BLaER1 (cell line): ENCODE results near the gene DDA1.

Experiments used
- H3K27ac ChIP-seq: shearing (Covaris generic); formaldehyde crosslinking; 2 replicates; pipeline ENCODE4 v1.8.1; 2022
- H3K27me3 ChIP-seq: shearing (Covaris generic); formaldehyde crosslinking; 2 replicates; pipeline ENCODE4 v1.8.1; 2022
- H3K36me3 ChIP-seq: shearing (Covaris generic); formaldehyde crosslinking; 2 replicates; pipeline ENCODE4 v1.8.1; 2022
- H3K4me1 ChIP-seq: shearing (Covaris generic); formaldehyde crosslinking; 2 replicates; pipeline ENCODE4 v1.8.1; 2022
- H3K4me2 ChIP-seq: shearing (Covaris generic); formaldehyde crosslinking; 2 replicates; pipeline ENCODE4 v1.8.1; 2022
- H3K4me3 ChIP-seq: shearing (Covaris generic); formaldehyde crosslinking; 2 replicates; pipeline ENCODE4 v1.8.1; 2022
- H3K9ac ChIP-seq: shearing (Covaris generic); formaldehyde crosslinking; 2 replicates; pipeline ENCODE4 v1.8.1; 2022
- H3K9me3 ChIP-seq: shearing (Covaris generic); formaldehyde crosslinking; 2 replicates; pipeline ENCODE4 v1.8.1; 2022
- H4K20me1 ChIP-seq: shearing (Covaris generic); formaldehyde crosslinking; 2 replicates; pipeline ENCODE4 v1.8.1; 2022
- Cebpa-rat ChIP-seq: shearing (Covaris generic); IDR thresholded peaks from 2 replicates; pipeline ENCODE4 v1.8.1; 2022

The DDA1 gene

GRCh38 chr19:17340302-17340870, 31.0 kb downstream of the DDA1 start:
- no peak overlapping the region for H3K27ac ChIP-seq
- H3K27me3 ChIP-seq, result no peaks in the 10 kb centered on the region
- H3K4me3 ChIP-seq, result no peak overlapping the region
- no peak overlapping the region for H3K9ac ChIP-seq
- no peak for TF ChIP-seq Cebpa-rat
- peaks cover 45% of the 10 kb centered on the region for H3K36me3 ChIP-seq
- H3K9me3 ChIP-seq, result no peaks in the 10 kb centered on the region
- peaks cover 32% of the 10 kb centered on the region for H3K4me1 ChIP-seq
- no peak overlapping the region for H3K4me2 ChIP-seq
- no peaks in the 10 kb centered on the region for H4K20me1 ChIP-seq

DNA sequence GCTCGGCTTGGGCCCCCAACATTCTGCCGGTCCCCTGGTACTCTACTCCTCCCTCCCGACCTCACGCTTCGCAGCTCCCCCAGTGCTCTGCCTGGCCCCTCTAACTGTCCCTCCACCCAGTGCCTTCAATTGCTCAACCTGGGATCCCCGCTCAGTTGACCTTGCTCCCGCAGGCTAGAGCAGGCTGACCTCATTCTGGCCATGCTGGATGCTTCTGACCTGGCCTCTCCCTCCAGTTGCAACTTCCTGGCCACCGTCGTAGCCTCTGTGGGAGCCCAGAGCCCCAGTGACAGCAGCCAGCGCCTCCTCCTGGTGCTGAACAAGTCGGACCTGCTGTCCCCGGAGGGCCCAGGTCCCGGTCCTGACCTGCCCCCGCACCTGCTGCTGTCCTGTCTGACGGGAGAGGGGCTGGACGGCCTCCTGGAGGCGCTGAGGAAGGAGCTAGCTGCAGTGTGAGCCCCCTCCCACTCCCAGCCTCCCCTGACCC, 31.6 kb downstream of the DDA1 start:
- no peak overlapping the region for H3K9ac ChIP-seq
- no peaks in the 10 kb centered on the region for H3K9me3 ChIP-seq
- H3K4me1 ChIP-seq, result peaks cover 28% of the 10 kb centered on the region
- no peaks in the 10 kb centered on the region for H3K27me3 ChIP-seq
- no peaks in the 10 kb centered on the region for H4K20me1 ChIP-seq
- H3K27ac ChIP-seq, result no peak overlapping the region
- H3K36me3 ChIP-seq, result peaks cover 45% of the 10 kb centered on the region
- H3K4me3 ChIP-seq, result no peak overlapping the region
- no peak for TF ChIP-seq Cebpa-rat
- no peak overlapping the region for H3K4me2 ChIP-seq

GRCh38 chr19:17341386-17341785, 32.0 kb downstream of the DDA1 start:
- Histone ChIP-seq H3K4me2 (no peak overlapping the region), H4K20me1 (no peaks in the 10 kb centered on the region), H3K36me3 (peaks cover 45% of the 10 kb centered on the region), H3K4me1 (peaks cover 29% of the 10 kb centered on the region), H3K27ac (no peak overlapping the region), H3K4me3 (no peak overlapping the region), H3K27me3 (no peaks in the 10 kb centered on the region), H3K9ac (no peak overlapping the region), H3K9me3 (no peaks in the 10 kb centered on the region)
- TF ChIP-seq Cebpa-rat, result no peak

- H3K4me1 ChIP-seq, result peaks cover 33% of the 10 kb centered on the region
- H4K20me1 ChIP-seq, result no peaks in the 10 kb centered on the region
- H3K36me3 ChIP-seq, result peaks cover 45% of the 10 kb centered on the region
- no peak overlapping the region for H3K9ac ChIP-seq
- H3K9me3 ChIP-seq, result no peaks in the 10 kb centered on the region
- H3K27me3 ChIP-seq, result no peaks in the 10 kb centered on the region
- no peak overlapping the region for H3K4me3 ChIP-seq
- TF ChIP-seq Cebpa-rat, result no peak
- no peak overlapping the region for H3K27ac ChIP-seq
- H3K4me2 ChIP-seq, result no peak overlapping the region
These were observed 32.5 kb downstream of the DDA1 start for GRCh38 chr19:17341845-17342244.

DNA sequence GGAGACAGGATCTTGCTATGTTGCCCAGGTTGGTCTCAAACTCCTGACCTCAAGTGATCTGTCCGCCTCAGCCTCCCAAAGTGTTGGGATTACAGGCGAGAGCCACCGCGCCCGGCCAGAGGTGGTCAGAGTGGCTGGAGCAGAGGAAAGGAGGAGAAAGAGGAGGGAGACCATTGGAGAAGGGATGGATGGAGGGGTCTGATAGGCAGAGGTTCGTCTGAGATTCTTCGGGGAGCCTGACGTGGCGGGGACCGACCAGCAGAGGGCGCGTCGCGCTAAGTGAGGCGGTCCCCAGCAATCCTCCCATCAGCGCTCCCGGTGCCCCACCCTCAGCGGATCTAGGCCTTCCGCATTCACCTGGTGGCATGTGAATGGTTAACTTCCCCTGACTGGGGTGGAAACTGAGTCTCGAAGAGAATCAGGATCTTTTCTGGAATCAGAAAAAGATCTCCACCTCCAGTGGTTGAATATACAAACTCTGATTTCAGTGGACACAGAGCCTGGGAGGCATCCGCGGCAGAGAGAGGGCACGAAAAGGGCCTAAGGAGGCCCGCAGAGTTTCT, 36.8 kb downstream of the DDA1 start:
- Histone ChIP-seq H3K9me3 (no peaks in the 10 kb centered on the region), H3K4me1 (peaks cover 64% of the 10 kb centered on the region), H3K9ac (no peak overlapping the region), H3K27me3 (no peaks in the 10 kb centered on the region), H3K27ac (peak overlapping the region; percentile 80), H3K36me3 (peaks cover 32% of the 10 kb centered on the region), H3K4me3 (no peak overlapping the region), H4K20me1 (no peaks in the 10 kb centered on the region), H3K4me2 (peak overlapping the region; percentile 86)
- no peak for TF ChIP-seq Cebpa-rat

GRCh38 chr19:17347361-17347760, 38.0 kb downstream of the DDA1 start:
- peaks cover 21% of the 10 kb centered on the region for H3K36me3 ChIP-seq
- no peak for TF ChIP-seq Cebpa-rat
- no peaks in the 10 kb centered on the region for H3K27me3 ChIP-seq
- peak overlapping the region; percentile 86 for H3K4me2 ChIP-seq
- H4K20me1 ChIP-seq, result no peaks in the 10 kb centered on the region
- H3K9me3 ChIP-seq, result no peaks in the 10 kb centered on the region
- peak overlapping the region; percentile 38 for H3K4me3 ChIP-seq
- peak overlapping the region; percentile 80 for H3K27ac ChIP-seq
- H3K4me1 ChIP-seq, result peaks cover 75% of the 10 kb centered on the region
- peak overlapping the region; percentile 45; the same call in 1 of the 2 replicates for H3K9ac ChIP-seq

DNA sequence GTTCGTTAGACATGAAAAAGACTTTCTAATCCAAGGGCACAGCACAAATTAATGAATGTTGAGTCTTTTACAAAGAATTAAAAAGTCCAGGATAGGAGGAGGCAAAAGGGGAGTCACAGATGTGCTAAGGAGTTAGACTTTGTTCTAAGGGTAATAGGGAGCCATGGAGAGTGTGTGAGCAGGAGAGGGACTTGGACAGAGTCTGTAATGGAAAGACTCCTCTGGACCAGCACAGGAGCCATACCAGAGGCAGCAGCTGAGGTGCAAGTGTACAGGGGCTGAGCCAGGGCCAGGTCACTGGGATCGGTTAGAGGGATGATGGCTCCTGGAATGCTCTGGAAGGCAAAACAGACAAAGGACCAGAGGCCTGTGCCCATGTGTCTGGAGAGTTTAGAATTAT, 38.5 kb downstream of the DDA1 start:
- Histone ChIP-seq H3K36me3 (peaks cover 16% of the 10 kb centered on the region), H3K9ac (peak overlapping the region; percentile 45; the same call in 1 of the 2 replicates), H4K20me1 (no peaks in the 10 kb centered on the region), H3K4me2 (peak overlapping the region; percentile 86), H3K9me3 (no peaks in the 10 kb centered on the region), H3K27ac (peak overlapping the region; percentile 80), H3K4me1 (peaks cover 80% of the 10 kb centered on the region), H3K4me3 (peak overlapping the region; percentile 38), H3K27me3 (no peaks in the 10 kb centered on the region)
- TF ChIP-seq Cebpa-rat, result no peak

DNA sequence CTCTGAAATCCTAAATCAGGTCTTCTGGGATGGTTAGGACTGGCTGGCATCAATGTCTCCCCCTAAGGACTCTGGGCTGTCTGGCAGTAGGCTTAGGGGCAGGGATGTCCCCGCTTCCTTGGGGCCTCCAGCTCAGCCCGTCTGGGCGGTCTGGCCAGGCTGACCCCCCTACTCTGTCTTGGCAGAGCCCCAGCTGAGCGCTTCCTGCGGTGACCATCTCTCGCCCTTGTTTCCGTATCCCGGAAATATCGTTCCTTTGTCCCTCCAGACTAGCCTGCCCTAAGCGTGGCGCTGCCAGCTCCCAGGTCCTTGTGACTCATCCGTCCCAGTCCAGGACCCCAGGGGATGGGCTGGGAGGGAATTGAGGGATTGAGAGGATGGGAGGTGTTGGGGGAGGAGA, 39.3 kb downstream of the DDA1 start:
- peak overlapping the region; percentile 80 for H3K27ac ChIP-seq
- TF ChIP-seq Cebpa-rat, result no peak
- peaks cover 8% of the 10 kb centered on the region; the same call in 1 of the 2 replicates for H3K36me3 ChIP-seq
- no peaks in the 10 kb centered on the region for H3K27me3 ChIP-seq
- H3K4me2 ChIP-seq, result peak overlapping the region; percentile 86
- no peaks in the 10 kb centered on the region for H3K9me3 ChIP-seq
- H3K4me3 ChIP-seq, result peak overlapping the region; percentile 33; the same call in 1 of the 2 replicates
- H3K4me1 ChIP-seq, result peaks cover 88% of the 10 kb centered on the region
- H3K9ac ChIP-seq, result peak overlapping the region; percentile 48; the same call in 1 of the 2 replicates
- H4K20me1 ChIP-seq, result no peaks in the 10 kb centered on the region

DNA sequence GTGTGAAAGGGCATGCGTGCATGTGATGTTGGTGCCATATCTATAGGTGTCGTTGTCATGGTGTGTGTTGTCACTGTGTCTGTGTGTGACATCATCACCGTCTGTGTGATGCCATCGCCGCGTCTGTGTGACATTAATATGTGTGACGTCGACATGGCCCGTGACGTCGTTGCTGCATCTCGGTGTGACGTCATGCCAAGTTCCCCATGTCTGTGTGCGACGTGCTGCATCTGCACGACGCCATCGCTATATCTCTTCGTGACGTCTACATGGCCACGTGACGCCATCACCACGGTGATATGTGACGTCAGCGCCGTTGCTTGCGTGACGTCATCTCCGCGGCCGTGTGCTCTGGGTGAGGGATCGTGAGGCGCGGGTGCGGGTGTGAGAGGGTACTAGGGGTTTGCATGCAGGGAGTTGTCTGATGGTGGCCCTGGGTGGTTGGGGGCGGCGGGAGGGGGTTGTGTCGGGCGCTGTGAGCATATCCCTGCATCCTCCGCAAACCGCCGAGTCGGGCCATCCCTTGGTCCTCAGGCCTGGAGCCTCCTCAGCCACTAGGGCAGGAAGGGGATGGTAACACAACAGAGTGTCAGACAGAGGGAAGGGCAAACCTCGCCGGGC, 42.6 kb downstream of the DDA1 start:
- H3K4me3 ChIP-seq, result no peak overlapping the region
- peak overlapping the region; percentile 86 for H3K4me2 ChIP-seq
- H3K9ac ChIP-seq, result no peak overlapping the region

More for the DNA sequence above, 42.6 kb downstream of the DDA1 start:
- no peaks in the 10 kb centered on the region for H3K27me3 ChIP-seq
- H3K27ac ChIP-seq, result peak overlapping the region; percentile 55; the same call in 1 of the 2 replicates
- no peaks in the 10 kb centered on the region for H3K9me3 ChIP-seq
- peaks cover 66% of the 10 kb centered on the region for H3K4me1 ChIP-seq
- no peak for TF ChIP-seq Cebpa-rat
- no peaks in the 10 kb centered on the region for H4K20me1 ChIP-seq
- H3K36me3 ChIP-seq, result no peaks in the 10 kb centered on the region
